ENCODE measurements around the gene FAM114A1.

DNA sequence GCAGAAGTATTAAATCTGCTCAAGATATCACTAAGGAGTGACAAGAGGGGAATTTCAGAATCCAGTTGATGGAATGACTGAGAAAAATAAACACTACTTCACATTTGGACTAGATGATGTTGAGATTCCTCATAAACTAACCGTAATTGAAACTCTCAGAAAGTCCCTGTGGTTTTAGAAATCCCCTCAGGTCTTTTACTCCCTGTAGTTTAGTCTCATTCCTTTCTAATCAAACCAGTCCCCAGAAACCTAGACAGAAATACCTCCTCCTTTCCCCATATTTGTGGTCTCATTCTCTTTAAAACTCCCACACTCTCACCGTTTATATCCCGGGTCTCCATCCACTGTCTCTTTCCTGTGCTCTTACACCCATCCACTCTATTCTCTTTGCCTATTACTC lies 48.0 kb upstream of the FAM114A1 start:
- TF ChIP-seq POLR2AphosphoS5 (IDR thresholded peaks at IDR 0.05; ENCODE audit: low read depth) (no peak), EZH2phosphoT487 (IDR thresholded peaks at IDR 0.05; ENCODE audit: unreplicated experiment) (no peak), ZNF331 (CRISPR knock-in tag; IDR thresholded peaks at IDR 0.05; ENCODE audit: low read depth) (no peak), CREB1 (CRISPR knock-in tag; IDR thresholded peaks at IDR 0.05; ENCODE audit: low read depth) (no peak), EZH2 (IDR thresholded peaks at IDR 0.05; ENCODE audit: low read depth, unreplicated experiment) (no peak), JUNB (IDR thresholded peaks at IDR 0.05; ENCODE audit: unreplicated experiment) (no peak)
- TF ChIP-seq, protein P1, sequence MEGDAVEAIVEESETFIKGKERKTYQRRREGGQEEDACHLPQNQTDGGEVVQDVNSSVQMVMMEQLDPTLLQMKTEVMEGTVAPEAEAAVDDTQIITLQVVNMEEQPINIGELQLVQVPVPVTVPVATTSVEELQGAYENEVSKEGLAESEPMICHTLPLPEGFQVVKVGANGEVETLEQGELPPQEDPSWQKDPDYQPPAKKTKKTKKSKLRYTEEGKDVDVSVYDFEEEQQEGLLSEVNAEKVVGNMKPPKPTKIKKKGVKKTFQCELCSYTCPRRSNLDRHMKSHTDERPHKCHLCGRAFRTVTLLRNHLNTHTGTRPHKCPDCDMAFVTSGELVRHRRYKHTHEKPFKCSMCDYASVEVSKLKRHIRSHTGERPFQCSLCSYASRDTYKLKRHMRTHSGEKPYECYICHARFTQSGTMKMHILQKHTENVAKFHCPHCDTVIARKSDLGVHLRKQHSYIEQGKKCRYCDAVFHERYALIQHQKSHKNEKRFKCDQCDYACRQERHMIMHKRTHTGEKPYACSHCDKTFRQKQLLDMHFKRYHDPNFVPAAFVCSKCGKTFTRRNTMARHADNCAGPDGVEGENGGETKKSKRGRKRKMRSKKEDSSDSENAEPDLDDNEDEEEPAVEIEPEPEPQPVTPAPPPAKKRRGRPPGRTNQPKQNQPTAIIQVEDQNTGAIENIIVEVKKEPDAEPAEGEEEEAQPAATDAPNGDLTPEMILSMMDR (conservative IDR thresholded peaks at IDR 0.05; ENCODE audit: low read depth in 2 of 2) = no peak
- TF ChIP-seq, protein P2, sequence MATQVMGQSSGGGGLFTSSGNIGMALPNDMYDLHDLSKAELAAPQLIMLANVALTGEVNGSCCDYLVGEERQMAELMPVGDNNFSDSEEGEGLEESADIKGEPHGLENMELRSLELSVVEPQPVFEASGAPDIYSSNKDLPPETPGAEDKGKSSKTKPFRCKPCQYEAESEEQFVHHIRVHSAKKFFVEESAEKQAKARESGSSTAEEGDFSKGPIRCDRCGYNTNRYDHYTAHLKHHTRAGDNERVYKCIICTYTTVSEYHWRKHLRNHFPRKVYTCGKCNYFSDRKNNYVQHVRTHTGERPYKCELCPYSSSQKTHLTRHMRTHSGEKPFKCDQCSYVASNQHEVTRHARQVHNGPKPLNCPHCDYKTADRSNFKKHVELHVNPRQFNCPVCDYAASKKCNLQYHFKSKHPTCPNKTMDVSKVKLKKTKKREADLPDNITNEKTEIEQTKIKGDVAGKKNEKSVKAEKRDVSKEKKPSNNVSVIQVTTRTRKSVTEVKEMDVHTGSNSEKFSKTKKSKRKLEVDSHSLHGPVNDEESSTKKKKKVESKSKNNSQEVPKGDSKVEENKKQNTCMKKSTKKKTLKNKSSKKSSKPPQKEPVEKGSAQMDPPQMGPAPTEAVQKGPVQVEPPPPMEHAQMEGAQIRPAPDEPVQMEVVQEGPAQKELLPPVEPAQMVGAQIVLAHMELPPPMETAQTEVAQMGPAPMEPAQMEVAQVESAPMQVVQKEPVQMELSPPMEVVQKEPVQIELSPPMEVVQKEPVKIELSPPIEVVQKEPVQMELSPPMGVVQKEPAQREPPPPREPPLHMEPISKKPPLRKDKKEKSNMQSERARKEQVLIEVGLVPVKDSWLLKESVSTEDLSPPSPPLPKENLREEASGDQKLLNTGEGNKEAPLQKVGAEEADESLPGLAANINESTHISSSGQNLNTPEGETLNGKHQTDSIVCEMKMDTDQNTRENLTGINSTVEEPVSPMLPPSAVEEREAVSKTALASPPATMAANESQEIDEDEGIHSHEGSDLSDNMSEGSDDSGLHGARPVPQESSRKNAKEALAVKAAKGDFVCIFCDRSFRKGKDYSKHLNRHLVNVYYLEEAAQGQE (IDR thresholded peaks at IDR 0.05; ENCODE audit: unreplicated experiment) = no peak

Data from GM23338 (cell line).